Smooth muscle cell (in vitro differentiated cells): Measurements from ENCODE around the gene RGS4. TPM values are rescaled to one million over a fixed set of nuclear protein-coding genes. Genes with fewer than 3 reads are reported as not detected.

Experiments
- DNase-seq: peaks from one replicate; lab custom pipeline; 2025; ENCODE audit not compliant: unreplicated experiment; lab: John Stamatoyannopoulos, UW
- H2AFZ ChIP-seq: fragments of 200-600 bp; sonication (generic); 2 replicates; pipeline ENCODE4 v1.6.0; 2016; ENCODE audit warnings: antibody characterized with exemption, low read depth, mild to moderate bottlenecking
- H3F3A ChIP-seq: fragments of 200-600 bp; sonication (generic); 2 replicates; pipeline ENCODE4 v1.6.0; 2017; ENCODE audit warnings: antibody characterized with exemption, low read depth
- H3K27ac ChIP-seq: fragments of 200-600 bp; sonication (generic); 2 replicates; pipeline ENCODE4 v1.5.1; 2016; ENCODE audit warnings: low read depth, mild to moderate bottlenecking
- H3K27me3 ChIP-seq: fragments of 200-600 bp; sonication (generic); 2 replicates; pipeline ENCODE4 v1.6.1; 2016; ENCODE audit warnings: low read depth, mild to moderate bottlenecking
- H3K36me3 ChIP-seq: fragments of 200-600 bp; sonication (generic); 2 replicates; pipeline ENCODE4 v1.5.1; 2016; ENCODE audit warnings: low read depth
- H3K4me1 ChIP-seq: fragments of 200-600 bp; sonication (generic); 2 replicates; pipeline ENCODE4 v1.5.1; 2016; ENCODE audit warnings: low read depth
- H3K4me2 ChIP-seq: fragments of 200-600 bp; sonication (generic); 2 replicates; pipeline ENCODE4 v1.6.0; 2016; ENCODE audit warnings: mild to moderate bottlenecking
- H3K4me3 ChIP-seq: fragments of 200-600 bp; sonication (generic); 2 replicates; pipeline ENCODE4 v1.5.1; 2016; ENCODE audit warnings: mild to moderate bottlenecking
- H3K79me2 ChIP-seq: fragments of 200-600 bp; sonication (generic); 2 replicates; pipeline ENCODE4 v1.6.0; 2016; ENCODE audit warnings: low read depth, mild to moderate bottlenecking
- H3K9ac ChIP-seq: fragments of 200-600 bp; sonication (generic); 2 replicates; pipeline ENCODE4 v1.6.0; 2016; ENCODE audit warnings: low read depth
- H3K9me3 ChIP-seq: fragments of 200-600 bp; sonication (generic); replicated peaks from 2 replicates; pipeline ENCODE4 v1.5.1; 2016; ENCODE audit warnings: low read depth
- H4K20me1 ChIP-seq: fragments of 200-600 bp; sonication (generic); 2 replicates; pipeline ENCODE4 v1.6.0; 2016; ENCODE audit warnings: low read depth
- WGBS: methylation state at CpG from one replicate; pipeline ENCODE4 v1.1.7; 2016; ENCODE audit warnings: low lambda C conversion rate; 5-methylcytosine and 5-hydroxymethylcytosine counted together
- polyA plus RNA-seq: library from polyadenylated mRNA; unstranded; fragments of >200 nt; fragmentation: Nextera tagmentation; extraction: Ambion mirVana; gene quantifications from 2 replicates; pipeline ENCODE4 v1.2.1, GENCODE V29; 2016
- total RNA-seq: library from RNA; depleted of rRNA; stranded (reverse); fragments of >200 nt; gene quantifications from 2 replicates; pipeline ENCODE4 v1.2.3, GENCODE V29; 2014
- TF ChIP-seq, protein P1 (sequence below): fragments of 200-600 bp; sonication (generic); IDR thresholded peaks from 2 replicates; pipeline ENCODE4 v1.5.1; 2017; ENCODE audit warnings: borderline replicate concordance, mild to moderate bottlenecking, antibody characterized with exemption; ENCODE audit not compliant: insufficient read depth, poor library complexity, severe bottlenecking

RGS4 gene
- total and polyA plus RNA-seq, 2 experiments from 2014 or later: 6.2 to 50.6 TPM

GRCh38 chr1:163076044-163076443 is 6.9 kb downstream of the RGS4 start:
- Histone ChIP-seq H3K4me2 (no peak overlapping the region), H3K36me3 (no peaks in the 10 kb centered on the region)
- 90% methylated on average over 4 of the region's 4 CpGs for WGBS

DNA sequence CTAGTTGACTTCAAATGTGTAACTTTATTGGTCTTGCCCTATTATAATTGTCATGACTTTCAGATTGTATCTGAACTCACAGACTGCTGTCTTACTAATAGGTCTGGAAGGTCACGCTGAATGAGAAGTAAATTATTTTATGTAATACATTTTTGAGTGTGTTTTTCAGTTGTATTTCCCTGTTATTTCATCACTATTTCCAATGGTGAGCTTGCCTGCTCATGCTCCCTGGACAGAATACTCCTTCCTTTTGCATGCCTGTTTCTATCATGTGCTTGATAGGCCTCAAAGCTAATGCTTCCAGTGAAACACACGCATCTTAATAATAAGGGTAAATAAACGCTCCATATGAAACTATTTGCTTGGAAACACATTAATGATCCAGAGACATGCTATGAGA is 7.3 kb downstream of the RGS4 start:
- Histone ChIP-seq H3K27ac (no peak overlapping the region), H3F3A (no peaks in the 10 kb centered on the region), H3K36me3 (no peaks in the 10 kb centered on the region), H3K27me3 (no peaks in the 10 kb centered on the region), H3K4me1 (peaks cover 1% of the 10 kb centered on the region), H2AFZ (no peak overlapping the region), H3K9me3 (no peaks in the 10 kb centered on the region), H4K20me1 (no peaks in the 10 kb centered on the region), H3K79me2 (no peaks in the 10 kb centered on the region), H3K9ac (no peak overlapping the region), H3K4me3 (no peak overlapping the region), H3K4me2 (no peak overlapping the region)
- no peak for DNase-seq
- TF ChIP-seq, protein P1, sequence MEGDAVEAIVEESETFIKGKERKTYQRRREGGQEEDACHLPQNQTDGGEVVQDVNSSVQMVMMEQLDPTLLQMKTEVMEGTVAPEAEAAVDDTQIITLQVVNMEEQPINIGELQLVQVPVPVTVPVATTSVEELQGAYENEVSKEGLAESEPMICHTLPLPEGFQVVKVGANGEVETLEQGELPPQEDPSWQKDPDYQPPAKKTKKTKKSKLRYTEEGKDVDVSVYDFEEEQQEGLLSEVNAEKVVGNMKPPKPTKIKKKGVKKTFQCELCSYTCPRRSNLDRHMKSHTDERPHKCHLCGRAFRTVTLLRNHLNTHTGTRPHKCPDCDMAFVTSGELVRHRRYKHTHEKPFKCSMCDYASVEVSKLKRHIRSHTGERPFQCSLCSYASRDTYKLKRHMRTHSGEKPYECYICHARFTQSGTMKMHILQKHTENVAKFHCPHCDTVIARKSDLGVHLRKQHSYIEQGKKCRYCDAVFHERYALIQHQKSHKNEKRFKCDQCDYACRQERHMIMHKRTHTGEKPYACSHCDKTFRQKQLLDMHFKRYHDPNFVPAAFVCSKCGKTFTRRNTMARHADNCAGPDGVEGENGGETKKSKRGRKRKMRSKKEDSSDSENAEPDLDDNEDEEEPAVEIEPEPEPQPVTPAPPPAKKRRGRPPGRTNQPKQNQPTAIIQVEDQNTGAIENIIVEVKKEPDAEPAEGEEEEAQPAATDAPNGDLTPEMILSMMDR: no peak
- 94% methylated on average over 3 of the region's 3 CpGs for WGBS

More at GRCh38 chr1:163076044-163076443, 6.9 kb downstream of the RGS4 start:
- TF ChIP-seq, protein P1: no peak
- Histone ChIP-seq H2AFZ (no peak overlapping the region), H3K4me1 (peaks cover 4% of the 10 kb centered on the region), H3K4me3 (no peak overlapping the region), H3K9me3 (no peaks in the 10 kb centered on the region), H3K27ac (no peak overlapping the region), H3F3A (no peaks in the 10 kb centered on the region), H3K79me2 (no peaks in the 10 kb centered on the region), H4K20me1 (no peaks in the 10 kb centered on the region), H3K27me3 (no peaks in the 10 kb centered on the region), H3K9ac (no peak overlapping the region)
- DNase-seq: no peak

DNA sequence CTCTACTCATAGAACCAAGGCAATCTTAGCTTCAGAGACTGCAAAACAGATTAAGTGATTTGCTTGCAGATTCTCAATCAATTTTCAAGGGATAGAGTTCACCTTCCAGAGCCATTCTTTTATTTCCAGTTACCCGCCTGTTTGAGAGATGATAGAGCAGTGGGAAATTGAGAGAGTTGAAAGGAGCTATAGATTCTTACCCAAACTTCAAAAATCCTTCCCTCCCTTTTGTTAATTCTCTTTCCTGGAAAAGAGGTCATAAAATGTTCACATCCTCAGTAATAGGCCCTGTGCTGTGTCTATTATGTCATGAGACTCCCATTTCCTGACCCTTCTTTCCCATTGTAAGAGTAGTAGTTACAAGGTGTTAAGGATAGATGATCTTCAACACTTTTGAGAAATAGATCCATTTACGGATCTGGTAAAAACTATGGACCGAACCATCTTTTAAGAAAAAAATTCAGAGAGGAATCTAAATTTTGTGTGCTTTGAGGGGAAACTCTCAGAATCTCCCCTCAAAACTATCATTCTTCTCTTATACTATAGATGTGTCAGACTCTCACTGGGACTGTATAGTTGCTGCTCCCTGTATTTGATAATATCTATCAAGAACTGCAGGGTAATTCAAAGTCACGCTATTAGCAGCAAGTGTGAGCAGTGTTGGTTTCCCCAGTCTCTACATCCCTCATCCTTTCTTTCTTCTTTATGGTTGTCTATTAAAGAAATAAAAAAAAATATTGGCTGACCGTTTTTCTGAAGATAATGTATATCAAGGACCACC is 8.0 kb downstream of the RGS4 start:
- no peak for DNase-seq

More for the DNA sequence above, 8.0 kb downstream of the RGS4 start:
- Histone ChIP-seq H4K20me1 (no peaks in the 10 kb centered on the region), H3K4me1 (no peaks in the 10 kb centered on the region), H3K9me3 (no peaks in the 10 kb centered on the region), H3K4me3 (no peak overlapping the region), H3K79me2 (no peaks in the 10 kb centered on the region), H3F3A (no peaks in the 10 kb centered on the region), H3K9ac (no peak overlapping the region), H3K27me3 (no peaks in the 10 kb centered on the region), H2AFZ (no peak overlapping the region), H3K27ac (no peak overlapping the region), H3K4me2 (no peak overlapping the region), H3K36me3 (no peaks in the 10 kb centered on the region)
- TF ChIP-seq, protein P1: no peak
- WGBS: 88% methylated on average over 5 of the region's 5 CpGs
